ENCODE data around the gene NFATC3.

The NFATC3 gene

GRCh38 chr16:68072038-68072695, 13.0 kb upstream of the NFATC3 start:
- DNase-seq (ENCODE audit: low spot score) = no peak

DNA sequence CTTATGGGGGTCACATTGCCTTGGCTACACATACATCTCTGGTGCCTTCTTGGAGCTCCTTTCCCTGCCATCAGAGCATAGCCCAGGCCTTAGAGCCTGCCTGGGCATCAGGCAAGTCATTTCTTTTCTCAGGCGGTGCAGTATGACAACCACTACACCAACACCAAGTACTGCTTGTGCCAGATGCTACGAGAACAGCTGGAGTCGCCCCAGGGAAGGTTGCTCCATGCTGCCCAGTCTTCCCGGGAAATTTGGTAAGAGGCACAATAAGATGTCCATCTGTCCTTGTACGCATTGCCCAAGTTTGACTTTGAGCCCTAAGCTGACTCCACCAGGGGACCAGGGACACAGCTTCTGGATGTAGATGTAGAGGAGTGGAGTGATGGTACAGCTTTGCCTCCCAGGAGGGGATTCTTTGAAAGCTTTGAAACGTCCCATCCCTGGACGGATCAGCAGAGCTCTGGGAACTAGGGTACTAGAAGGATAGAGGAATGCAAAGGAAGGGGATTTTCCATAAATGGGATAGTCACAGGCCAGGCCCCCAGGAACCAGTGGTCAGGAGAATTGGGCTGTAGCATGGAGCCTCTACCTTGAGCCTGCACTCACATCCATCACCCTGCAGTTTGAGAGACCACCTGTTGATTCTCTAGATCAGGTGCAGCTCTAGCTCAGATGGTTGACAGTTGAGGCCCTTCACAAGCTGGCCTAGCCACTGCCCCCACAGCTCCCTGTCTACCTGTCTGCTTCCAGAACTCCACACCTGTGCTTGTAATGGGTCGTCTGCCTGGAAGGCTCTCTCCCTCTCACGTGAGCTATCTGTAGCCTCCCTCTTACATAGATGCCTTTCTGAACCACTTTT, 11.0 kb upstream of the NFATC3 start:
- DNase-seq (ENCODE audit: low spot score) = no peak

GRCh38 chr16:68074850-68075555, 10.2 kb upstream of the NFATC3 start:
- DNase-seq (ENCODE audit: low spot score) = no peak

GRCh38 chr16:68075980-68076379, 9.2 kb upstream of the NFATC3 start:
- no peak for DNase-seq (ENCODE audit: low spot score)

- DNase-seq (ENCODE audit: low spot score) = no peak
Observed at GRCh38 chr16:68076560-68076959, 8.6 kb upstream of the NFATC3 start.

DNA sequence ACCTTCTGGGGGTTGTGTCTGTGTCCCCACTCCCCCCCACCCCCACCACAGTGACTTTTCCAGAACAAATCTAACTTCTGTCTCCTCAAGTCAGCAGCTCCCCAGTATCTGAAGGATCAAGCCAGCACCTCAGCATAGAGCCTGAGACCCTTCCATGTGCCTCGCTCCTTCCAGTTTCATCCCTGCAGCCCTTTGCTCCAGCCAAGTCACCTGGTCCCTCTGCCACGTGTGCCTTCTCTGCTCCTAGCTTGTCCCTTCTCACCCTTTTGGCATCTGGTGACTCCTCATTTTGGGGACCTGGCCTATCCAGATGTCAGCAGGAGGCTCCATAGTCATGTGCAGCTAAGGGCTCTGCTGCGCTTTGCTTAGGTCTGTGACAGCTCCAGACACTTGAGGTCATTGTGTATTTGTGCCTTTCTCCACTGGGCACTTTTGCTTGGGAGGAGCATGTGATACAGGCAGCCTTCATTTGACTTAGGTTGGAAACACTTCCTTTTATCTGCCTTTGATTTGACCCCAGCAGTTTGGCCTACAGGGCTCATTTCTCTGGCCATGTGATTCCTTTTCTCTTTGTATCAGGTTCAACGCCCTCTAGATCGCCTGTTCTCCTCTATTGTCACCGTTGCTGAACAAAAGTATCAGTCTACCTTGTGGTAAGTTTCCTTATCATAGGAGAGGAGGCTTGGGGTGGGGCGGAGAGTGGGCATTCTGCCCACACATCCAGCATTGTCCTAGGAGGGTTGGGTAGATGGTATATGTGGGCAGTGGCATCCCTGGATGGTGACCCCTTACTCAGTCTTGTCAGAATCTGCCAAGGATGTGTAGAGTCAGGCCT, 7.1 kb upstream of the NFATC3 start:
- DNase-seq (ENCODE audit: low spot score) = no peak

DNA sequence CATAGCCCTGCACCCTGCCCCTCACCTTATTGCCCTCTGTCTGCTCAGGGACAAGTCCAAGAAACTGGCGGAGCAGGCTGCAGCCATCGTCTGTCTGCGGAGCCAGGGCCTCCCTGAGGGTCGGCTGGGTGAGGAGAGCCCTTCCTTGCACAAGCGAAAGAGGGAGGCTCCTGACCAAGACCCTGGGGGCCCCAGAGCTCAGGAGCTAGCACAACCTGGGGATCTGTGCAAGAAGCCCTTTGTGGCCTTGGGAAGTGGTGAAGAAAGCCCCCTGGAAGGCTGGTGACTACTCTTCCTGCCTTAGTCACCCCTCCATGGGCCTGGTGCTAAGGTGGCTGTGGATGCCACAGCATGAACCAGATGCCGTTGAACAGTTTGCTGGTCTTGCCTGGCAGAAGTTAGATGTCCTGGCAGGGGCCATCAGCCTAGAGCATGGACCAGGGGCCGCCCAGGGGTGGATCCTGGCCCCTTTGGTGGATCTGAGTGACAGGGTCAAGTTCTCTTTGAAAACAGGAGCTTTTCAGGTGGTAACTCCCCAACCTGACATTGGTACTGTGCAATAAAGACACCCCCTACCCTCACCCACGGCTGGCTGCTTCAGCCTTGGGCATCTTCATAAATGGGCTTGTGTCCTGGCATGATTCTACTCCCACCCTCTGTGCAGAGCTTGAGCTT, 6.3 kb upstream of the NFATC3 start:
- DNase-seq (ENCODE audit: low spot score) = no peak

DNA sequence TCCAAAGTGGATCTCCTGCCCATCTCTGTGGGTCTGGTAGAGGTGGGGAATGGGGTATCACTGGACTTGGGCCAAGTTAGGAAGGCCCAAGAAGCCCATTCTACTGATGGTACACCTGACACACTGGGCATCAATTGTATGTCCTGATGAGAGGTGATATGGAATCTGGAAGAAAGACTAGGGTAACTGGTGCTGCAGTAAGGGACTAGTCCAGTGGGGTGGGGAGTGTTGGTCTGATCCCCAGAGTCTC, 5.9 kb upstream of the NFATC3 start:
- DNase-seq (ENCODE audit: low spot score) = no peak

GRCh38 chr16:68079626-68080344, 5.4 kb upstream of the NFATC3 start:
- no peak for DNase-seq (ENCODE audit: low spot score)

- DNase-seq (ENCODE audit: low spot score) = no peak
Observed at GRCh38 chr16:68081861-68082628, 3.1 kb upstream of the NFATC3 start.

- no peak for DNase-seq (ENCODE audit: low spot score)
Observed at GRCh38 chr16:68082629-68083238, 2.4 kb upstream of the NFATC3 start.

- DNase-seq (ENCODE audit: low spot score) = no peak
Observed at GRCh38 chr16:68083239-68083781, 1.9 kb upstream of the NFATC3 start.

DNA sequence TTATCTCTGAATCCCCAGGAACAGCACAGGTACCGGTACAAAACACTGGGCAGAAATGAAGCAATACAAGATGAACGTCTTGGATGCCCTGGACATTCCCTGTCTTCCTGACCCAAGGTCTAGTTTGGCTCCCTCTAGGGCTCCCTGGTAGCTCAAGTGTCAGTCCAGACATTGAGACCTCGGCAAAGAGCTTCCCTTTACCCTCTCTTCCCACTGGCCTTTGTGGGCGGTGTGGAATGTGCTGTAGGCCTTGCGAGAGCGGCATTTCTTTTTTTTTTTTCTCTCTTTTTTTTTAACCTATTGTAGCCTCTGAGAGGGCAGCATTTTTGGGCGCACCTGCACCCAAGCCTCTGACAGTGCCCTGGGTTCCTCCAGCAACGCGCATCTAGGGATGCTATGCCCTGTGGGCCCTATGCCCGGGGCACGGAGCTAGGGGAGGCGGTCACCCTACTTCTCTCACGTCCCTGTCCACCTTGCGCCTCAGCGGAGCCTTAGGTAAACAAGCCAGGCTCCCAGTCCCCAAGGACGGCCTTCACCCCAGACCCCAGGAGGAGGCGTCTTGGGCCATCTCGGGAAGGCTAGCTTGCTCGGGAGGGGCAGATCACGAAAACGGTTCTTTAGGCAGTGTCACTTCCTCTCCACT, 1.2 kb upstream of the NFATC3 start:
- peak; percentile 62 for DNase-seq (ENCODE audit: low spot score)

- DNase-seq (ENCODE audit: low spot score) = peak; percentile 96
Observed at GRCh38 chr16:68084504-68085258, 489 bp upstream of the NFATC3 start.

DNA sequence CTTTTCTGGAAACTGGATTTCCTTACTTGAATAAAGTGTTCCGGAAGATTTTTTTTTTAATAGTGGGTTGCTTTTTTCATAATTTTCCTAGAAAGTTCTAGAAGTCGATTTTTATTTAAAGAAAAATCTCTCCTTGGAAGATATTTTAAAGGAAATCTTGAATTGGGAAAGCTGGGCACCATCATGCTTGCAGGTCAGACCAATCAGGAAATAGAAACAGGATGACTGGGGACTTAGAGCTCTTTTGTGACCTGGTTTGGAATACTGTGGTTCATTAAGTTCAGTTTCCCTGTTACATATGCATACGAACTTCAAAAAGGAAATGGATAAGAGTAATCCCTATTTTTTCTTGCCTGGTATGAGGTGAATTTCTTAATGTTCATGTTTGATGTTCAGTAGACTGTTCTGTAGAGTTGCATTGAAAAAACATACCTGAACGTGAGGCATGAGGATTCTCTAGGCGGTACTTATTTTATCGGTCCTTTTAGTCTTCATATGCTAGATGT, 1.2 kb downstream of the NFATC3 start:
- DNase-seq (ENCODE audit: low spot score) = peak; percentile 37

DNA sequence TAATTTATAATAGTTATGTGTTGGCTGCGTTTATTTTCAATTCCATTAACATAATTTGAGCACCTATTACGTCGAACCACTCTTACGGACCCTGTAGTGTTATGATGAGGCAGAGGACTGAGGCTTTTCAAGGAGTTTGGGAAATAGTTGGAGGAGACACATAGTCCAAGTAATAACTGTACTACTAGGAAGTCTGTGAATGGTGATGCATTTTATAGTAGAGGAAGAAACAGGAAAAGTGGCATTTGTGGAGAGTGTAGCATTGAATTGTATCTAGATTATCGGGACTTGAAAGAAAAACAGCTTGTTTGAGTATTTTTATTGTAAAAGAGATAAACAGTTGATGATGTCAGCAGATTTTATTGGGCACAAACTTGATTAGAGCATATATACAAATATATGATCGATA, 1.7 kb downstream of the NFATC3 start:
- no peak for DNase-seq (ENCODE audit: low spot score)

DNA sequence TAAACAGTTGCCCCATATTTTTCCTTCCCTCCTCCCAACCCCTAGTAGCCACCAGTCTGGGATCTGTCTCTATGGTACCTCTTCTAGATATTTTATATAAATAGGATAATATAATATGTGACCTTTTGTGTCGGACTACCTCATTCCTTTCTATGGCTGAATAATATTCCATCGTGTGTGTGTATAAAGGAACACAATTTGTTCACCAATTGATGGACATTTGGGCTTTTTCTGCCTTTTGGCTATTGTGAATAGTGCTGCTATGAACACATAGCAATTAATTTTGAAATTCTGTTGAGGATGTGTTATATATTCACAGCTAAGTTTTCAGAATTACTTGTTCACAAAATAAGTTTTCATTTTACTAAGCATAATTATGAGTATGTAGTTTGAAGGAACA, 2.5 kb downstream of the NFATC3 start:
- no peak for DNase-seq (ENCODE audit: low spot score)
